Measurements from ENCODE around the gene CCL4.
"Not testable (repeated sequence)": the region's sequence is repeated elsewhere in the genome, so short reads cannot be mapped to it uniquely, and the experiment has no call there.

The CCL4 gene

GRCh38 chr17:36117505-36118382, 14.1 kb downstream of the CCL4 start:
- DNase-seq (ENCODE audit: low read depth in 2 of 2): no peak

GRCh38 chr17:36118477-36119353, 15.1 kb downstream of the CCL4 start:
- DNase-seq (ENCODE audit: low read depth in 2 of 2): no peak

GRCh38 chr17:36120221-36120620, 16.6 kb downstream of the CCL4 start:
- no peak for DNase-seq (ENCODE audit: low read depth in 2 of 2)

- DNase-seq (ENCODE audit: low read depth in 2 of 2): not testable (repeated sequence)
These were observed 17.5 kb downstream of the CCL4 start for GRCh38 chr17:36121099-36121498.

GRCh38 chr17:36123431-36123830, 19.8 kb downstream of the CCL4 start:
- no peak for DNase-seq (ENCODE audit: low read depth in 2 of 2)

- DNase-seq (ENCODE audit: low read depth in 2 of 2): no peak
These were observed 21.5 kb downstream of the CCL4 start for GRCh38 chr17:36124879-36125824.

GRCh38 chr17:36127199-36127893, 23.7 kb downstream of the CCL4 start:
- no peak for DNase-seq (ENCODE audit: low read depth in 2 of 2)

- no peak for DNase-seq (ENCODE audit: low read depth in 2 of 2)
These were observed 24.3 kb downstream of the CCL4 start for GRCh38 chr17:36127911-36128310.

- no peak for DNase-seq (ENCODE audit: low read depth in 2 of 2)
These were observed 24.9 kb downstream of the CCL4 start for GRCh38 chr17:36128411-36128978.

GRCh38 chr17:36129616-36130015, 26.0 kb downstream of the CCL4 start:
- DNase-seq (ENCODE audit: low read depth in 2 of 2): no peak

GRCh38 chr17:36130346-36130745, 26.7 kb downstream of the CCL4 start:
- no peak for DNase-seq (ENCODE audit: low read depth in 2 of 2)

GRCh38 chr17:36131421-36131820, 27.8 kb downstream of the CCL4 start:
- DNase-seq (ENCODE audit: low read depth in 2 of 2): no peak

- DNase-seq (ENCODE audit: low read depth in 2 of 2): no peak
These were observed 28.3 kb downstream of the CCL4 start for GRCh38 chr17:36131931-36132330.

- no peak for DNase-seq (ENCODE audit: low read depth in 2 of 2)
These were observed 28.8 kb downstream of the CCL4 start for GRCh38 chr17:36132421-36132831.

- DNase-seq (ENCODE audit: low read depth in 2 of 2): no peak
These were observed 30.1 kb downstream of the CCL4 start for GRCh38 chr17:36133602-36134236.

GRCh38 chr17:36135465-36135864, 31.8 kb downstream of the CCL4 start:
- DNase-seq (ENCODE audit: low read depth in 2 of 2): no peak

GRCh38 chr17:36136036-36136435, 32.4 kb downstream of the CCL4 start:
- DNase-seq (ENCODE audit: low read depth in 2 of 2): no peak

GRCh38 chr17:36136439-36136838, 32.8 kb downstream of the CCL4 start:
- no peak for DNase-seq (ENCODE audit: low read depth in 2 of 2)

GRCh38 chr17:36142235-36142634, 38.6 kb downstream of the CCL4 start:
- DNase-seq (ENCODE audit: low read depth in 2 of 2): no peak

- no peak for DNase-seq (ENCODE audit: low read depth in 2 of 2)
These were observed 39.2 kb downstream of the CCL4 start for GRCh38 chr17:36142806-36143205.

All from stimulated activated CD8-positive, alpha-beta memory T cell treated with anti-CD3 and anti-CD28 coated beads, Interleukin-15, amount 100 ng/mL, for 4 hours (primary cell).